IPS DF 4.7 (cell line): ENCODE data around the gene NVL.
"Not testable (repeated sequence)": the region's sequence is repeated elsewhere in the genome, so short reads cannot be mapped to it uniquely, and the experiment has no call there.

ENCODE experiments used
- DNase-seq: peaks from one replicate; pipeline ENCODE4 v3.0.0-alpha.2; 2013; ENCODE audit warnings: low spot score; ENCODE audit errors: extremely low read depth

Gene NVL

DNA sequence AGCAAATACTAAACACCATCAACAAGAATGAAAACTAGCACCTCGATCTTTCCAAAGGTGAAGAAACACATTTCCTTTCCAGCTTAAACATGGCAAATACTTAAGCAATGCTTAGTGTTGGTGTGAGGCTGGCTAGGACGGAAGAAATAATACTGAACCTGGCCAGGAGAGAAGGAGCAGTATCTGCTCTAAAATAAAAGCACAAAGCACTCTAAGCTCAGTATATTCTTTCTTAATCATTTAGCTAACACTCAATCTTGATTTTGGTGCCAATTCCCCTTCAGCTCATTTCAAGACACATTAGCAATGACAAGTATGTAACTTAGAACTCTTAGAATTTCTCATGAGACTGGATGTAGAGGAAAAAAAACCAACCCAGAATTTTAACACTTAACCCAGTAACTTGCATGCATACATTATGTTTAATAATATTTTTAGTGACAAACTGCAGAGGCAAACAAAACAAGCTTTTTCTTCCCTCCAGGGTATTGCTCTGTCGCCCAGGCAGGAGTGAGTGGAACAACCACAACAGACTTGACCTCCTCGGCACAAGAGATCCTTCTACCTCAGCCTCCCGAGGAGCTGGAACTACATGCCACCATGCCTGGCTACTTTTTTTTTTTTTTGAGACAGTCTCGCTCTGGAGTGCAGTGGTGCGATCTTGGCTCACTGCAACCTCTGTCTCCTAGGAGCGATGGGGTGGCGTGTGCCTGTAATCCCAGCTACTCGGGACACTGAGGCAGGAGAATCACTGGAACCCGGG, 92.7 kb downstream of the NVL start:
- no peak for DNase-seq

DNA sequence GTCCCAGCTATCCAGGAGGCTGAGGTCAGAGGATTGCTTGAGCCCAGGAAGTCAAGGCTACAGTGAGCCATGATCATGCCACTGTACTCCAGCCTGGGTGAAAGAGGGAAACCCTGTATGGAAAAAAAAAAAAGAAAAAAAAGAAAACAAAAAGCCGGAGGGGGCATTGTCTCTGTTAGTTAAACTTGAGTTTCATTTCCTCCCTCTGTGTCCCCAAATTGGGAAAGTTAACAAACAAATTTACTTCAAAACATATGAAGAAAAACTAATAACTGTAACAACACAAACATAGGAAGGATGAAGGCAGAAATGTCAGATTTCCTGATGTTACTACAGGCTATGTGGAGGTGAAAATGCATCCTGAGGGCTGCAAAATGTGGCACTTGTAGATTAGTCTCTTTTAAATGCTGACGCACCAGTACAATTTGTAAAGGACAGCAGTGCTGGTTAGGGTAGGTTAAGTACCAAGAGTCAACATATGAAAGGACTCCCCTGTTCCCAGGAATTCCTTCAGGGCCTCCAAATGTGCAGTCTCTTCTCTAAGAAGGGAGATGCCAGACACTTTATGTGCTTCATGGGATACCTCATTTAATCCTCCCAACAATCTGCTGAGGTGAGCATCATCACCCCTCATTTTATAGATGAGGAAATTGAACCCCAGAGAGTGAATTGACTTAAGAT, 94.0 kb downstream of the NVL start:
- peak; percentile 72 for DNase-seq

DNA sequence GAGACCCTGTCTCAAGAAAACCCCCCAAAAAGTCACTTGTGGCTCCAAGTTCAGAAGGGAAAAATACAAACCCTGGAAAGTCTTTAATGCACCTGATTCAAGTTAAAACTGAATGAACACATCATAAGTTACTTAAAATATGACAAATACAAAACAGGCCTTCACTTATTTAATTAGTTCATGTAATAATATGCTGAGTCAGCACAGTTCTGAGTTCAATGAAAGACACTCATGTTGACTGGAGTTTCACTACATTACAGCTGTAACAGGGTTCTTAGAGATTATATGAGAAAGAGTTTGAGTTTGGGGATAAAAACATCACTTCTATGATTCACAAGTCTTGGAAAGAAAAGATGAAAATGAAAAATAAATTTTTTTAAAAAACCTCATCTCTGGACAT, 96.0 kb downstream of the NVL start:
- no peak for DNase-seq

GRCh38 chr1:224226849-224227502, 103.0 kb downstream of the NVL start:
- no peak for DNase-seq

GRCh38 chr1:224223819-224224714, 105.9 kb downstream of the NVL start:
- DNase-seq: no peak

GRCh38 chr1:224219612-224220059, 110.3 kb downstream of the NVL start:
- DNase-seq: no peak

DNA sequence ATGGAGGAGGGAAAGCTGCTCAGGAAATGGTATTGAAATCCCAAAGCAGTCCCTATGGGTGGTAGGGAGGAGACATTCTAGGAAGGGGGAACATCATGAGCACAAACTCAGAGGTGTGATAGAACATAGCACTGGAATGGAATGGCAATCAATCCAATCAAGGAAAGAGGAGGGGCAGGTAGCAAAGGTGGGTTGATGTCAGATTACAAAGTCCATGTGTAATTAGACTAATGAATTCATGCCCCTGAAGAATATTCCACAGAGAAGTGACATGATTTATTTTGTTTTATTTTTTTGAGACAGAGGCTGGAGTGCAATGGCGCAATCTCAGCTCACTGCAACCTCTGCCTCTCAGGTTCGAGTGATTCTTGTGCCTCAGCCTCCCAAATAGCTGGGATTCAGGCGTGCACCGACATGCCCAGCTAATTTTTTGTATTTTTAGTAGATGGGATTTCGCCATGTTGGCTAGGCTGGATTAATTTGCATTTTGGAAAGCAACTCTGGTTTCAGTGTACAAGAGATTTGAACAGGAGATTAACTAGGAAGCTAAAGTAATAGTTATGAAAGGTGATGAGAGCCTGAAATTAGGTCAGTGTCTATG, 110.9 kb downstream of the NVL start:
- DNase-seq: no peak

DNA sequence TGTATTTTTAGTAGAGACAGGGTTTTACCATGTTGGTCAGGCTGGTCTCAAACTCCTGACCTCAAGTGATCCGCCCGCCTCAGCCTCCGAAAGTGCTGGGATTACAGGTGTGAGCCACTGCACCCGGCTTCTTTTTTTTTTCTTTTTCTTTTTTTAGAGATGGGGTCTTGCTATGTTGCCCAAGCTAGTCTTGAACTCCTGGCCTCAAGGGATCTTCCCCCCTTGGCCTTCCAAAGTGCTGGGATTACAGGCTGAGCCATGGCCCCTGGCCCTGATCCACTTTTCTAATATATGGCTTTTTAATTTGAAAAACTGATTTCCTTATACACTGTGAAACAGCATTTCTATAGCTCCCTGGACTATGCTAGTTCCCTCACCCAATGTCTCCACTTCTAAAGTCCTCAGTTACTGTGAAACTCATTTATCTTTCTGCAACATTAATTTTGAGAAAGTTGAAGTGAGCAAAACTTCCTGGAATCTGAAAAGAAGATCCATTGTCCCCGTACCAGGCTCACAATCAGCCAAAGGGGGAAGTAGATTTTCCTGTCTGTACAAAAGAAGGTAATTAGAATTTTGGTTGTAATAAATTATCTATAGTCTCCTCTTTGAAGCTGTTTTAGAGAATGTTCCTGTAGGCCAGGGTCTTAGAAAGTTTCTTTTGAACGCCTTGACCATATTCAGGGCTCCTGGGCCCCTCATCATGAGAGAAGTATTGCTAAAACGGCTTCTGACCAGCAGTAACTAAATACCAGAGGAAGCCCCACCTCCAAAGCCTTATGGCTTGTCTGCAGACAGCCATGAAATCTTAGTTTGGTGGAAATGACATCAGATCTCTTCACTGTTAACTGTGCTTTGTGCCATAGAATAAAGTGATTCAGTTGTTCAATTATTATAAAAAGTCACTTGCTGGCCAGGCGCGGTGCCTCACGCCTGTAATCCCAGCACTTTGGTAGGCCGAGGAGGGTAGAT, 112.0 kb downstream of the NVL start:
- DNase-seq: no peak

GRCh38 chr1:224216382-224216781, 113.6 kb downstream of the NVL start:
- no peak for DNase-seq

GRCh38 chr1:224213438-224214119, 116.4 kb downstream of the NVL start:
- DNase-seq: no peak

- DNase-seq: no peak
Measured at GRCh38 chr1:224212618-224213061, 117.3 kb downstream of the NVL start.

DNA sequence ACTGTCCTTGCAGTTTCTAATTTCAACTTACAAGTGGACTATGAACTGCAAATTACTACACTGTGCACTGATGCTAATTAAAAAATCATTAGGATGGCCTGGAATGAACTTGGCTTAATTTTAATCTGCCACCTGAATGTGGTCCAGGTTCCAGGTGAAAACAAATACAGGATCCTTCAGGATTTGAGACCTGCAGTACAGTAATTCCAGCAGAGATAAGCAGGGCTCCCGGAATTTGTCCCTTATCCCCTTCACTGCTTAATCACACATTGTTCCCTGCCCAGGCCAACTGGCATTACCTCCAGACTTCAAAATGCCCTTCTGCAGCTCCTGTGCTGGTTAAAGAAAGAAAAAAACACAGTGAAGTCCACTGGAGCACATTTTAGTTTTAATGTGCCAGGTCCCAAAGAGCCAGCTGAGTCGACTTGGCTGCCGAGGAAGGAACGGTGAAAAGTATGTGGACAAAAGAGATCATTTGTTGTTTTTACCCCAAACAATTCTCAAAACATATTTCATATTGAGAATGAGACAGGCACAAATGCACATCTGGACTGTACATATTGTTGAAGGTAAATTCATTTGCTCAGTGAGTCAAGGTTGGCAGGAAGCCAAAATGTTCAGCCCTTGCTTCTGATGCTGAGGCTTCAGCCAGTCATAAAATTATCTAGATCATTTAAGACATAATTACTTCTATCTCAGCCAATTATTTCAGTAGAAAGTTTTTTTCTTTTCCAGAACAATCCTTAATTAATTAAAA, 118.6 kb downstream of the NVL start:
- DNase-seq: no peak

DNA sequence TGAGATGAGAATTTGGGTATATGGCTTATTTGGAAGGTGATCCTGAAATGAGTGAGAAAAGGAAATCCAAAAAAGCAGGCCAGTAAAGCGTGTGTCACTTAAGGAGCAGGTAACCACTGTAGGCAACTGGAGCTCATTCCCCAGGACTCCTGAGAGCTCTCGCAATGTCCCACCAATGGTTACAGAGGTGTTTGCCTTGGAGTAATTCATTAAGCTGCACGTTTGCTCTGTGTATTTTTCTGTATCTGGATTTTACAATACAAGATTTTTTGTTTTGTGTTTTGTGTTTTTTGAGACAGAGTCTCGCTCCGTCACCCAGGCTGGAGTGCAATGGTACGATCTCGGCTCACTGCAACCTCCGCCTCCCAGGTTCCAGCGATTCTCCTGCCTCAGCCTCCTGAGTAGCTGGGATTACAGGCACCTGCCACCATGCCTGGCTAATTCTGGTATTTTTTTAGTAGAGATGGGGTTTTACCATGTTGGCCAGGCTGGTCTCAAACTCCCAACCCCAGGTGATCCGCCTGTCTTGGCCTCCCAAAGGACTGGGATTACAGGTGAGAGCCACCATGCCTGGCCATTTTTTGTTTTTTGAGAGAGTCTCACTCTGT, 123.9 kb downstream of the NVL start:
- not testable (repeated sequence) for DNase-seq

- no peak for DNase-seq
Measured at GRCh38 chr1:224205438-224205840, 124.5 kb downstream of the NVL start.

DNA sequence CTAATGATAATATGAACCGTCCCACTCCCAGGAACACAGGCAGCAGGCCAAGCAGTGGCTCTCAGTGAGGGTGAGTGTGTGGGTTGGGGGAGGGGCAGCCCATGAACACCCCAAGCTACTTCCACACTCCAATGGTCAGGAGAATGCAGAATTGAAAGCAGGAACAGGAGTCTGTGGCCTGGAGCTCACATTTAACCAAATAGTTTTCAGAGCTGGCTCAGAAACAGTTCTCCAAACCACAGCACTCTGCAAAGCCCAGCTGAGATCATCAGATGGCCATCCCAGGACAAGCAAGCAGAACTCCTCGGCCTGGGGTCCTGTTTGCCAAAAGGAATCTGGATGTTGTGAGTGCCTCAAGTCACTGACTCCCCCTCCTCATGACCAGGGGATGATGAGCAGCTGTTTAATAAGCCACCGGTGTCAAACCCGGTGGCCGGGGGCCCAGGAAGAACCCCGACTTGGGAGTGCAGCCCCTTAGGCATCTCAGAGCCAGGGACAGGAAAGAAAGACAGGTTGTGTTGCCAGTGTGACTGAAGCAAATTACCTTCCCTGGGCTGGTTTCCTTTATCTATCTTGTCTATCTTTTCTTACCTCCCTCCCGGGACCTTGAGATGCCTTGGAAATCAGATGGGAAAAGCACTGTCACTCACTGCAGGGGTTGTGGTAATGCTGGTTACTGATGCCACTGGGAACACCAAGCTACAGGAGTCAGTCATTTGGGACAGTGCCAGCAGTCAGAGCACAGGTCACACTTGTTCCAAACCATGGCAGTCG, 126.5 kb downstream of the NVL start:
- no peak for DNase-seq

- no peak for DNase-seq
Measured at GRCh38 chr1:224201853-224202252, 128.1 kb downstream of the NVL start.

GRCh38 chr1:224201383-224201782, 128.6 kb downstream of the NVL start:
- DNase-seq: no peak
